ENCODE measurements around the gene NRBP1.

GRCh38 chr2:27400348-27401135 is 27.9 kb upstream of the NRBP1 start:
- TF ChIP-seq CTCF (IDR thresholded peaks at IDR 0.05): no peak
- TF ChIP-seq POLR2A (IDR thresholded peaks at IDR 0.05): no peak
